ENCODE results near the gene NRL. TPM values are rescaled to one million over a fixed set of nuclear protein-coding genes. Genes with fewer than 3 reads are reported as not detected.
"Not testable (repeated sequence)": the region's sequence is repeated elsewhere in the genome, so short reads cannot be mapped to it uniquely, and the experiment has no call there.

The NRL gene
- total RNA-seq, 1 donor from 2014 or later, result 0.96 TPM

GRCh38 chr14:24053548-24054323 is 61.0 kb downstream of the NRL start:
- H3K27me3 Mint-ChIP-seq, result peaks cover 14% of the 10 kb centered on the region
- peak overlapping the region; percentile 29 for H3K27ac Mint-ChIP-seq
- H3K4me1 Mint-ChIP-seq, result peaks cover 23% of the 10 kb centered on the region
- intact Hi-C loops (cut with micrococcal nuclease), result loop anchor here (1.0 to 2.0 kb wide), 4 partner anchors 18 to 65 kb away; partner anchors contain the start of genes CPNE6, DCAF11, DHRS4L2 and NRL
- H3K36me3 Mint-ChIP-seq (ENCODE audit: low read depth), result no peaks in the 10 kb centered on the region
- H3K9me3 Mint-ChIP-seq, result no peaks in the 10 kb centered on the region
- H3K4me3 Mint-ChIP-seq, result peak overlapping the region; percentile 76
- no peak for DNase-seq

- Mint-ChIP-seq H3K27me3 (peaks cover 17% of the 10 kb centered on the region), H3K27ac (peak overlapping the region; percentile 74), H3K4me1 (peaks cover 20% of the 10 kb centered on the region), H3K36me3 (ENCODE audit: low read depth) (no peaks in the 10 kb centered on the region), H3K9me3 (no peaks in the 10 kb centered on the region), H3K4me3 (peak overlapping the region; percentile 76)
- peak; percentile 66 for DNase-seq
- intact Hi-C loops (cut with micrococcal nuclease), result loop anchor here (1.0 to 2.0 kb wide), 5 partner anchors 17 to 65 kb away; partner anchors contain the start of genes CPNE6, DCAF11, DHRS4L2 and NRL
These were observed 61.8 kb downstream of the NRL start for GRCh38 chr14:24052656-24053547.

- intact Hi-C loops (cut with micrococcal nuclease), result loop anchor here (1.0 to 2.0 kb wide), 2 partner anchors 16 to 63 kb away; partner anchors contain the start of genes DCAF11 and NRL
These were observed 62.7 kb downstream of the NRL start, which contains the start of gene CARMIL3 for GRCh38 chr14:24051789-24052655. CARMIL3 (plus strand) TSS chr14:24052009; CDS start chr14:24052154, 145 bp downstream.

GRCh38 chr14:24051176-24051788 is 63.5 kb downstream of the NRL start:
- Mint-ChIP-seq H3K36me3 (ENCODE audit: low read depth) (no peaks in the 10 kb centered on the region), H3K4me1 (peaks cover 20% of the 10 kb centered on the region), H3K9me3 (no peaks in the 10 kb centered on the region), H3K27me3 (peaks cover 19% of the 10 kb centered on the region), H3K27ac (peak overlapping the region; percentile 76), H3K4me3 (peak overlapping the region; percentile 76)
- intact Hi-C loops (cut with micrococcal nuclease), result no loop called here
- no peak for DNase-seq

More at GRCh38 chr14:24051789-24052655, 62.7 kb downstream of the NRL start, which contains the start of gene CARMIL3:
- peak; percentile 92 for DNase-seq
- H3K27me3 Mint-ChIP-seq, result peaks cover 17% of the 10 kb centered on the region
- H3K9me3 Mint-ChIP-seq, result no peaks in the 10 kb centered on the region
- H3K4me1 Mint-ChIP-seq, result peaks cover 20% of the 10 kb centered on the region
- H3K27ac Mint-ChIP-seq, result peak within 1 kb of the TSS; percentile 76
- H3K4me3 Mint-ChIP-seq, result peak within 1 kb of the TSS; percentile 76
- no peaks in the 10 kb centered on the region for H3K36me3 Mint-ChIP-seq (ENCODE audit: low read depth)

- H3K4me1 Mint-ChIP-seq, result peaks cover 20% of the 10 kb centered on the region
- DNase-seq; intact Hi-C loops (cut with micrococcal nuclease); H3K36me3 Mint-ChIP-seq (ENCODE audit: low read depth); H3K9me3 Mint-ChIP-seq: not testable (repeated sequence)
- H3K4me3 Mint-ChIP-seq, result peak overlapping the region; percentile 76
- peak overlapping the region; percentile 71 for H3K27ac Mint-ChIP-seq
- peaks cover 19% of the 10 kb centered on the region for H3K27me3 Mint-ChIP-seq
These were observed 64.0 kb downstream of the NRL start for GRCh38 chr14:24050753-24051152.

- H3K36me3 Mint-ChIP-seq (ENCODE audit: low read depth); intact Hi-C loops (cut with micrococcal nuclease); H3K4me3 Mint-ChIP-seq; DNase-seq; H3K27ac Mint-ChIP-seq; H3K9me3 Mint-ChIP-seq: not testable (repeated sequence)
- peaks cover 25% of the 10 kb centered on the region for H3K27me3 Mint-ChIP-seq
- H3K4me1 Mint-ChIP-seq, result peaks cover 20% of the 10 kb centered on the region
These were observed 65.7 kb downstream of the NRL start for GRCh38 chr14:24049002-24049401.

- no peak overlapping the region for H3K4me3 Mint-ChIP-seq
- H3K4me1 Mint-ChIP-seq, result no peaks in the 10 kb centered on the region
- H3K27ac Mint-ChIP-seq, result no peak overlapping the region
- H3K36me3 Mint-ChIP-seq (ENCODE audit: low read depth), result no peaks in the 10 kb centered on the region
- no peak for DNase-seq
- intact Hi-C loops (cut with micrococcal nuclease), result no loop called here
- H3K9me3 Mint-ChIP-seq, result no peaks in the 10 kb centered on the region
- peaks cover 12% of the 10 kb centered on the region for H3K27me3 Mint-ChIP-seq
These were observed 72.0 kb downstream of the NRL start for GRCh38 chr14:24042746-24043145.

- intact Hi-C loops (cut with micrococcal nuclease), result no loop called here
- Mint-ChIP-seq H3K27me3 (peaks cover 10% of the 10 kb centered on the region), H3K36me3 (ENCODE audit: low read depth) (no peaks in the 10 kb centered on the region)
These were observed 74.1 kb downstream of the NRL start for GRCh38 chr14:24040692-24041091.

GRCh38 chr14:24038686-24039085 is 76.1 kb downstream of the NRL start:
- no peak overlapping the region for H3K4me3 Mint-ChIP-seq
- peaks cover 5% of the 10 kb centered on the region for H3K9me3 Mint-ChIP-seq
- no peak for DNase-seq
- H3K27me3 Mint-ChIP-seq, result peaks cover 4% of the 10 kb centered on the region
- no peaks in the 10 kb centered on the region for H3K36me3 Mint-ChIP-seq (ENCODE audit: low read depth)
- intact Hi-C loops (cut with micrococcal nuclease), result loop anchor here (5.0 kb wide), 1 partner anchor 51 kb away; the partner anchor contains the start of gene DHRS4L2
- no peak overlapping the region for H3K27ac Mint-ChIP-seq
- peaks cover 13% of the 10 kb centered on the region for H3K4me1 Mint-ChIP-seq

More at GRCh38 chr14:24040692-24041091, 74.1 kb downstream of the NRL start:
- Mint-ChIP-seq H3K9me3 (no peaks in the 10 kb centered on the region), H3K4me3 (no peak overlapping the region), H3K27ac (no peak overlapping the region), H3K4me1 (peaks cover 9% of the 10 kb centered on the region)
- no peak for DNase-seq

GRCh38 chr14:24037658-24038037 is 77.1 kb downstream of the NRL start:
- H3K4me1 Mint-ChIP-seq, result peaks cover 13% of the 10 kb centered on the region
- H3K27me3 Mint-ChIP-seq, result peaks cover 3% of the 10 kb centered on the region
- H3K9me3 Mint-ChIP-seq, result peaks cover 5% of the 10 kb centered on the region
- no peak overlapping the region for H3K27ac Mint-ChIP-seq
- H3K36me3 Mint-ChIP-seq (ENCODE audit: low read depth), result no peaks in the 10 kb centered on the region
- DNase-seq, result no peak
- H3K4me3 Mint-ChIP-seq, result no peak overlapping the region
- intact Hi-C loops (cut with micrococcal nuclease), result loop anchor here (5.0 kb wide), 1 partner anchor 50 kb away; the partner anchor contains the start of gene DHRS4L2

GRCh38 chr14:24036963-24037657 is 77.6 kb downstream of the NRL start:
- peaks cover 13% of the 10 kb centered on the region for H3K4me1 Mint-ChIP-seq
- intact Hi-C loops (cut with micrococcal nuclease), result loop anchor here (1.0 to 5.0 kb wide), 3 partner anchors 15 to 50 kb away; partner anchors contain the start of genes CARMIL3 and DHRS4L2
- DNase-seq; H3K9me3 Mint-ChIP-seq; H3K27me3 Mint-ChIP-seq; H3K36me3 Mint-ChIP-seq (ENCODE audit: low read depth): not testable (repeated sequence)
- H3K4me3 Mint-ChIP-seq, result peak overlapping the region; percentile 91
- H3K27ac Mint-ChIP-seq, result peak overlapping the region; percentile 87
